SK-N-DZ (cell line): Measurements from ENCODE around the gene ZNF385B.
"Not testable (repeated sequence)": the region's sequence is repeated elsewhere in the genome, so short reads cannot be mapped to it uniquely, and the experiment has no call there.

Experiments used
- DNase-seq: peaks from one replicate; pipeline ENCODE4 v3.0.0-alpha.2; 2015; ENCODE audit warnings: low spot score

Gene ZNF385B

DNA sequence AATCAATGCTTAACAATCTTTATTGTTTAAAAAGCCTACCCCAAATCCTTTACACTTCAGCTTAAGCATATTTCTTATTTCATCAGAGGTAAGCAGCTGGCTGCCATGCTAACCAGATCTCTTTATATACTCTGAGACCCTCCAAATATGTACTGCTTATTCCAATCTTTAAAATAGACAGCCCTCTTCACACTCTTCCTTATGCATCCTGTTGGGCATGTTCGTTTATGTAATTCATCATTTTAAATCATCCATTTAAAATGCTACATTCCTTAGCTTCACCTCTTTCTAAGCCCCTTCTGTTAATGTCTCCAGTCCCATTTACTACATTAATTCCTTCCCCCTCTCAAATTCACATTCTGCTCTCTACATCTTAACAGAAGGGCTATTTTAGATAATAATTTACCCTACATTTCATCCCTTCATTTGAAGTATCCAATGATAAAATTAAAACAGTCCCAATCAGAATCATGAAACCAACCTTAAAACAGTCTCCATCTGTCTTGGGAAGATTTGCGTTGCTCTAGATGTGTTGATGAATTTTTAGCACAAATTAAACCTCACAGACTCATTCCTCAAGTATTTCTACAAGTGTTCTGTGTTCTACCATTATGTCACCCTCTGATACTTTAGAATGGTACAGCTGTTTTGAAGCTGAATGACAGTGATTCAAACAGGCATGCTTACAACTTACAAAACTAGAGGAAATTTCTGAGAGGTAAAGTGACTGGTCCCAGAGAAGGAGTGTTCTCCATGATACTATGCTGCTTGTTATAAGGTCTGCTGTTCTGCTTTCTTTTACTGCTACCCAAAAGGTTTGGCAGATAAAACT is 59.1 kb downstream of the ZNF385B start:
- DNase-seq = no peak

DNA sequence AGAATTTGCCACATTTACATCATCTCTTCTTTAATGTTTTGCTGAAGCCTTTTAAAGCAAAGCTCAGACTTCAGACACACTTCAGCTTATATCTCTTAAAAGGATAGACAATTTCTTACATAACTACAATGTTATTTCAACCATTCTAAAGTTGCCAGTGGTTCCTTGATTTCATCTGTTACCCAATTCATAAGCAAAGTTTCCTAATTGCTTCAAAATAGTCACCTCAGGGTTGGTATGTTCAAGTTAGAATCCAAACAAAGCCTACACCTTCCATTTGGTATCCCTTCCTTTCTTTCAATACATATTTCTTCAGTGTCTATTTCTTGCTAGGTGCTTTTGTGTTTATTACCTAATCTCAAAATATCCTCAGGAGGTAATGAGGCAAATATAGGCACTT is 60.6 kb downstream of the ZNF385B start:
- no peak for DNase-seq

DNA sequence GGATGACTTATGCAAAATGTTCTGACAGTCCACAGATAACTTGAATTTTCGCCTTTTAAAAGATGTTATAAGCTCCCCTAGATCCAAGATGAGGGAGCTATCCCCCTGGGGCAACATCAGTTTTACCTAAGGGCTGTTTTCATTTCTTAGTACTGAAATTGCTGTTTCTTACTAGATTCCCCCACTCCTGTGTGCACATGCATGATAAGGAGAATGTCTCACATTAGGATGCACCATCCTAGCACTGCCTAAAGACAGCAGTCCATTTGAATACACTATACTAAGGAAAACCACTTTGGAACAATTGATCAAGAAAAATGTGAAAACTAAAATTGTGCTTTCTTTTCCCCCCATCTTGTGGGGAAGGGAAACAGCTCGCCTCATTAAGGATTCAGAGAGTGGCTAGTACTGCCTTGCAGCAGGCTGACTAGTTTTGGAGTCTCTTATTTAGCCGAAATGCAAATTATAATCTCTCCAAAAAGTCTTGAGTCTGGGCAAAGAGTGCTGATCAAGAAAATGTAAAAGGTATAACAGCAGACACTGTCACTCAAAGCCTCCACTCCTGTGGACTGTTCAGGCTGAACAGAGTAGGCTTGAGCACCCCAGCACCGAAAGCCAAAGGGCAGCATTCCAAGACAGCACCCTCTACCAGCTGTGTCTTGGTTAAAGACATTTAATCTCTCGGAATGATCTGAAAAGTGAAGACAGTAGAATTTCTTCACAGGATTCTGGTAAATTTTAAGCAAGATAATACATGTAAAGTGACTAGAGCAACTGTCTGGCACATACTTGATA is 65.0 kb downstream of the ZNF385B start:
- DNase-seq = no peak

DNA sequence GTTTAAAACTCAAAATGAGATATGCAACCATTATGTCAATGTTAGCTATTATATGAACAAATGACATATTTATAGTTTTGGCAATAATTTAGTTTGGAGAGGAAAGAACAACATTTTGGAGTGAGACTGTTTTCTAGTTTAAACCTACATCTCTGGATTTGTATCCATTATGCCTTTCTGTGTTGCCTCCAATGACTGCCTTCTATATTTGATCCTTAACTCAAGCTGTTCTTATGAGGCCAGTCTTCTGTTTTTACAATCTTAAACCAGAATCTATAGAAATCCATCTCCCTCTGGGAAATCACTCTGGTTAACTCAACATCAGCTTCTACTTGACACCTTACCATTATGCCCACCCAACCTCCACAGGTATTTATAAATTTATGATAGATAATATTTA is 67.5 kb downstream of the ZNF385B start:
- no peak for DNase-seq

DNA sequence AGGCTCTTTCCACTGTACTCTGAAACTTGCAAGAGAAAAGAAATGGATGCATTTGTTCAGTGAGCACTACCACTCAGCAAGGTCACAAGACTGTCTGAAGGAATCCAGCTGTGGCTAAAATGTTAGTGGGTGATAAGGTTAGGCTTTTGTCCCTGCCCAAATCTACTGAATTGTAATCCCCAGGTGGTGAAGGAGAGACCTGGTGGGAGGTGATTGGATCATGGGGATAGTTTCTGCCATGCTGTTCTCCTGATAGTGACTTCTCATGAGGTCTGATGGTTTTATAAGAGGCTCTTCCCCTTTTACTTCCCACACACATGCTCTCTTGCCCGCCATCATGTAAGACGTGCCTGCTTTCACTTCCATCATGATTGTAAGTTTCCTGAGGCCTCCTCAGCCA is 68.2 kb downstream of the ZNF385B start:
- DNase-seq = no peak

DNA sequence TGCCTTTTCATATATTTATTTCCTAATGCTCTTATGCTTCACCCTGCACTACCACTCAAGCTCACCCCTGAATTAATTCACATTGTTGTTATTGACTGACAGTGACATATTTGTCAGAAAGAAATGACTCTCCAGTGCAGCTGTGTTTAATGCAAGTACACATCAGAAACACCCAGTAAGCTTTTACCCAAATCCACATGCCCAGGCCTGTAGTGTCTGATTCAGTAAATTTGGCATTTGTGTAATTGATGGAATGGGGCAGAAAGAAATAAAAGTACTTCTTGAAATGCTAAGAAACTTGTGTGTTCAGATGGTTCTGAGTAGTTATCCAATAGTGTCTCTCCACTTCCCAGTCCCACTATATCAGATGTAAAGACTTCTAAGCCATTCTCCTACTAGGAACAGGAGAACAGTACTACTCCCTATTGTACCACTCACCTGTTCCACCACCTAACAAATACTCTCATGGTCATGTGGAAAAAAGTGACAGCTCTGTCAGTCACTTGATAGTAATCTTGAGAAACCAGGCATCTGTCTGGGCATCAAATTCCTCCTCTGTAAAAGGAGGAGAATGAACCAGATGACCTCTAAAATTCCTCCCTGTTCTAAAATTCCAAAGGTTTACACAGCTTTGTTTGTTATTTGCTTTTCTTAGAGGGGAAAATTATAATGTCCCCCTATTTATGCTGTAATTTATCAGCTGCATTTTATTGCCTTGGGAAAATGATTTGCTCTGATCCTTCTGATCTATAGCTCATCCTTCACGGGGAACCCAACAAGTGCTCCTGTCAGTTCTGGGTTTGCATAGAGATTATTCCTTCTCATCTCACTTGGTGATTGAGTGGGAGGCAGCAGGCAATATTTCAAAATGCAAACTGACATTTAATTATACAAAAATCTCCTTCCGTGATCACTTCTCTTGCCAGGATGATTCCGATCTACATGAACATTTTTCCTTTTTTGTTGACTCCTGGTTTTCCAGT is 70.9 kb downstream of the ZNF385B start:
- no peak for DNase-seq

DNA sequence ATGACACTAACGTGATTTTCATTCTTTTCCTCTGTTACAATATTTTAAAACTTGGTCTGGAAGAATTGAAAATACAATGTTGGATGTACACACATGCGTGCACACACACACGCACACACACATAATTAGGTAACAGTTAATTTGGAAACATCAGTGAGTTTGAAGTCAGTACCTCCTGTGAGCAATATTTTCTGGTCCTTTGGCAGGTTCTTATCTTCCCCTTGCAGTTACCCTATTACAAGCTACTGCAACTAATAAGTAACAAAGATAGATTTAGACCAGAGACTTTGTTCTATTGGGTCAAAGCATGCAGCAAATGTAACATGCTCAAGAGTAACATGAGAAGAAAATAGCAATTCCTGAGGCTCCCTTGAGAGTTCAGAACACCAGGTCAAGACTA is 73.3 kb downstream of the ZNF385B start:
- no peak for DNase-seq

DNA sequence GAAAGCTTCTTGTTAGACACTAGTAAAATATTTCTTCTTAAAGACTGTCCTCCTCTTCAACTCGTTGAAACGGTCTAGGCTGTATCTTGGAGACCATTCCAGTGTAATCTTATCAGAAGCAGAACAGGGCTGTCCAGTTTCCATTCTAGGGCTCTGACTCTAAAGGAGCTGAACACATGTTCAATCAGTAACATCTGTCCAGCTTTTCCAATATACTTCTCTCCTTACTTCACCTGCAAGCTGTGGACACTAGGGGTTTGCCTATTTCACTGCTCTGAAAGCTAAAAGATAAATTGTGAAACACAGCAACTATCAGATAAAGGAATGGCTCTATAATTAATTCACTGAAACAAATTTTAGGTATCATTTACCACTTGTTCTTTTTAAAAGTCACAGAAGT is 73.8 kb downstream of the ZNF385B start:
- no peak for DNase-seq

DNA sequence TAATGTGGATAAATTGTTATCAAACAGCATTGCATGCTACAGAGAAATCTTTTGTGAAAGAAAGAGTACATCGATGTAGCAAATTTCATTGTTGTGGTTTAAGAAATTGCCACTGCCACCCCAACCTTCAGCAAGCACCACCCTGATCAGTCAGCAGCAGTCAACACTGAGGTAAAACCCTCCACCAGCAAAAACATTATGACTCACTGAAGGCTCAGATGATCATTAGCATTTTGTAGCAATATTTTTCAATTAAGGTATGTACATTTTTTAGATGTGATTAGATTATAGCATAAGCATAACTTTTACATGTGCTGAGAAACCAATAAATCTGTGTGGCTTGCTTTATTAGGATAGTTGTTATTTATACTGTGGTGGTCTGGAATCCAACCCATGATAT is 75.5 kb downstream of the ZNF385B start:
- no peak for DNase-seq

DNA sequence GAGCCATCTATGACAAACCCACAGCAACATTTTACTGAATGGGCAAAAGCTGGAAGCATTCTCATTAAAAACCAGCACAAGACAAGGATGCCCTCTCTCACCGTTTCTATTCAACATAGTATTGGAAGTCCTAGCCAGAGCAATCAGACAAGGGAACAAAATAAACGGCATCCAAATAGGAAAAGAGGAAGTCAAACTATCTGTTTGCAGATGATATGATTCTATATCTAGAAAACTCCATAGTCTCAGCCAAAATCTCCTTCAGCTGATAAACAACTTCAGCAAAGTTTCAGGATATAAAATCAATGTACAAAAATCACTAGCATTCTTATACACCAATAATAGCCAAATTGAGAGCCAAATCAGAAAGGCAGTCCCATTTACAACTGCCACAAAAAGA is 79.1 kb downstream of the ZNF385B start:
- not testable (repeated sequence) for DNase-seq

DNA sequence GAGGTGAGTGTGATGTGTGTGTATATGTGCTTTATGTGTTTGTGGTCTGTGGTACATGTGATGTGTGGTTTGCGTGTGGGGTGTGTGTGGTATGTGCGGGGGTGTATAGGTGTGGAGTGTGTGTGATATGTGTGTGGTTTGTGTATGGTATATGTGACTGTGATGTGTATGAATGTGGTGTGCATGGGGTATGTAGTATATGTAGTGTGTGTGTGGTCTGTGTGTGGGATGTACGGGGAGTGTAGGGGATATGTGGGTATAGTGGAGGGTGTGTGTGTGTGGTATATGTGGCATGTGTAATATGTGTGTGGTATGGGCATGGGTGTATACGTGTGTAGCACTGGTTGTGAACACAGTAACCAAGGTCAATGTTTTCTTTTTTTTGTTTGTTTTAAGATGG is 87.4 kb downstream of the ZNF385B start:
- no peak for DNase-seq

DNA sequence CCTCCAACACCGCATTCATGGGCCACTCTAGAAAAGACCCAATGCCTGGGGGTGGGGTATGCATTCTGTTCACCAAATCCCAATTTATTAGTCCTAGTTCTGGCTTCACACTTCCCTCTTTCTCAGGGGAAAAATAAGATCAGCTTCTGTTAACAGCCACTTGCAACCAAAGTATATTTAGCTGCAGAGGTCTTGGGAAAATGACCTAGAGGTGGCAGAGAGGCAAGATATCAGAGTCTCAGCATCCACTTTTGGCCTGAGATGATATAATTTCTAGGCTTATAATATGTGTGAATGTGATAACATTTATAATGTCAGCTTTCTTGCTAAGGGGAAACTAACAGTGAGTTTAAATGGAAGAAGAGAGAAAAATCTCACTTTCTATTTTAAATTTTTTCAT is 89.1 kb downstream of the ZNF385B start:
- no peak for DNase-seq

DNA sequence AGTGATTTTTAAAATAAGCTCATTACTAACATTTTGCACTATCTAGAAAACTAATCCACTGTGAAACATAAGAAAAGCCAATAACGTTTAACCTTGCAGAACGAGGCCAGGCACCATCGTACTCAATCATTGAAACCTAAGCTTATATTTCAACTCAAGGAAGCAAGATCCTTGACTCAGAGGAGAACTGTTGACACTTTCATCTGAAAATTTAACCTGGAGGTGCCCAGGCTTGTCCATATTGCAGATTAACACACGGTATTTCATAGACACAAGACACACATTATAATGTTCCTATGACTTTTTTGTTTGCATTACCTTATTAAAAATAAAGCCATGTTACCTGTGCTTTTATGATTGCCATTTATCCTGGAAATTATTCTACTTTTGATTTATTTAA is 89.6 kb downstream of the ZNF385B start:
- no peak for DNase-seq

DNA sequence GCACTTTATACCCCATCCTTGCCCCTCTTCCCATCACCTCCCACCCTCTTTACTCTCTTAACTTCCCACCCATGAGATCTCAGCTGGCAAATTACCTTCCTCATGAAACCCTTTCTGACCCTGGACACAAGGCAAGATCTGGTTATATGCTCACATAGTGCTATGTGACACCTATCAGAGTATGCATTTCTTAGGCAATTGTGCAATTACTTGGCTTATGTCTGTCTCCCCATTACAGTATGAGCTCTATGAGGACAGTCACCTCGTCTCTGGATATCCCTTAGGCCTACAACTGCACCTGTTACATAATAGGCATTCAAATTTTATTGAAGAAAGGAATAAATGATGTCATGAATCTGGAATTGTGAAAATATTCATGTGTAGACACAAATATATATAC is 91.4 kb downstream of the ZNF385B start:
- DNase-seq = no peak

DNA sequence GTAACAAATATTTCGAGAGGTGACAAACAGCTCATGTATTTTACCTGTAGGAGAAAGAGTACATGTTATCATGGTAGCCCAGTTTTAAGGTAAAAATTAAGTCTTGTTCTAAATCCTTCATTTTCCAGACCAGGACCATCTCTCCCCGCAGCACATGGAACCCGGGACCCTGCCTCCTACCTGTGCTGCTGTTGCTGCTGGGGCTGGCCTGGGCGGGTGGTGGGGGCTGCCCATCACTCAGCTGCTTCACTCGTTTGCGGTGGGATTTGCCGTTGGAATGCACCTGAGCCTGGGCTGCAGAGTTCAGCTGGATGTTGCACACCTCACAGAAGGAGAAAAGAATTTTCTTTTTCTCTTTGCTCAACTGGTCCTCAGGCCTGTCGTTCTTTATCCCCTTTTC is 92.1 kb downstream of the ZNF385B start:
- no peak for DNase-seq

DNA sequence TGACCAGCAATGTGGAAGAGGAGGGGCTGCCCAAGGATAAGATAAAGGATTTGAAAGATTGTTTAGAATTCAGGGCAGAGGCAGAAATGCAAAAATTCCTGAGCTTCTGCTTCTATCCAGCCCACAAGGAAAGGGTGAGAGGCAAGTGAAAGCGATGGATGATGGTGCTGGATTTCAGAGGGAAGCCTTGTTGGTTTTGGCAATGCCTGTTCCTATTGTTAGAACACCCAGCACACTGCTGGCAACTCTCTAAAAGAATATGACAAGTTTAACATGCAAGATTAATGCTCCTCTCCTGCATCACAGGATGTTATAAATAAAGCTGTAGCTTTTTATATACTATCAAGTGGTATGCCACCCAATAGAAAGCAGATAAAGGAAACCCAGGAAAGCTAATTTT is 92.6 kb downstream of the ZNF385B start:
- DNase-seq = no peak

DNA sequence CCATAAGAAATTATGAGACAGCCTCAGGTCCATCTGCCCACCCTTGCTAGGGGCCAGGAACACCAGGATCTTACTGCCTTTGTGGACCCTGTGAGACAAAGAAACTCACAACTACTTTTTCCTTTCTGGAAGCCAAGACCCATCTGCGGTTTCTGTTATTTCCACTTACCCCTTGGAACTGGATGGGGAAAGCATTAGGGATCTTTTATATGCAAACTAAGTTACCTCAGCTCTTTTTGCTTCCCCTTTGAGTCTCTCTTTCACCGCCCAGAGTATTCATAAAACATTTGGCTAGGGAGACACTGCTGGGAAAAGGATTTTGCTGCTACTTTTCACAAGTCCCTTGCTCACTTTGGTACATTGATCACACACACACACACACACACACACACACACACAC is 95.7 kb downstream of the ZNF385B start:
- DNase-seq = no peak

DNA sequence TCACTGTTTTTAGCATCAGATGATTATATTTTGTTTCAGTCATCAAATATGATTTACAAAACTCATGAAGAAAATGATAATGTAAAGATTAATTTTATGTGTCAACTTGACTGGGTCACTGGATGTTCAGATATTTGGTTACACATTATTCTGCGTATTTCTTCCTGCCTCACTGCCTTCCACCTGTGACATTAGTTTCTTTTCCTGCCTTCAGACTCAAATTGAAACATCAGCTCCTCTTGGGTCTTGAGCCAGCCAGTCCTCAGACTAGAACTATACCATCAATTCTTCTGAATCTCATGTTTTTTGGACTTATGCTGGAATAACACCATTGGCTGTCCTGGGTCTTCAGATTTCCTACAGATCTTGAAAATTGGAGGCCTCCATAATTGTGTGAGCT is 96.7 kb downstream of the ZNF385B start:
- no peak for DNase-seq

DNA sequence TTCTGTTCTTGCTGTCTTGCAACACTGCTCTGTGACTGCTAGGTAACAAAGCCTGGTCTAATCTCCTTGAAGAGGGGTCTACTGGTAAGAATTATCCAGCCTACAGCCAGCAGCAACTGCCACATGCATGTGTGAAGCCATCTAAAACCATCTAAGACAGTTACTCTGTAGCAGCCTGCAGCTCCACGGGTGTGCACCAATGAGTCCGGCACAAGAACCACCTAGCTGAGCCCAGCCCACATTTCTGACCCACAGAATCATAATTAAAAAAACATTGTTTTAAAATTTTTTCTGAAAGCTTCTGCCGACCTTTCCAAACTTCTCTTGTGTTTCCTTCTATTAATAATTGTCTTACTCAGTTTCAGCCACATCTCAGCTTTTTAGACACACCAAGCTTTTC is 102.8 kb downstream of the ZNF385B start:
- DNase-seq = no peak

DNA sequence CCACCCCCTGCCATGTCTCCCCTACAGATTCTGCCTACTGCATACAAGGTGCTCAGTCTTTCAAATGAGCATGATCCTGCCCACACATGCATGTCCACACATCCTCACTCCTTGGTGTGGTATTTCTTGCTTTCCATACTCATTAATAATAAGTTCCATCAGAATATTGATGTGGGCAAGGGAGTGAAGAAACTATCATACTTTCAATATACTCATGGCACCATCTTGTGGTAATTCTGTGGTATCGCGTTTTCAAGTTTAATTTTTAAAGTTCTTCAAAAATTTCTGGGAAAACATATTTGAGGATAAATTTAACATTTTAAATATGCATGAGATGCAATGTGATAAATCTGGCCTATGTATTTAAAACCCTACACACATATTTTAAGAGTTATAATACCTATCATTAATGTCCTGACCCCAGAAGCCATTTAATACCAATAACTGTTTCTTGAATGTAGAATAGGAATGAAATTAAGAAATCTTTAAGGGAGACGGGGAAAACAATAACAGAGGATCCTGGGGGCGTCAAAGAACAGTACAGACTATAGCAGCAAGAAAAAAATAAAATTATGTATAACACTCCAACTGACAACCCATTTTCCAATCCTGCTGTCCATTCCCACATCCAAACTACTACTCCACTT is 110.1 kb downstream of the ZNF385B start:
- DNase-seq = peak; percentile 16

DNA sequence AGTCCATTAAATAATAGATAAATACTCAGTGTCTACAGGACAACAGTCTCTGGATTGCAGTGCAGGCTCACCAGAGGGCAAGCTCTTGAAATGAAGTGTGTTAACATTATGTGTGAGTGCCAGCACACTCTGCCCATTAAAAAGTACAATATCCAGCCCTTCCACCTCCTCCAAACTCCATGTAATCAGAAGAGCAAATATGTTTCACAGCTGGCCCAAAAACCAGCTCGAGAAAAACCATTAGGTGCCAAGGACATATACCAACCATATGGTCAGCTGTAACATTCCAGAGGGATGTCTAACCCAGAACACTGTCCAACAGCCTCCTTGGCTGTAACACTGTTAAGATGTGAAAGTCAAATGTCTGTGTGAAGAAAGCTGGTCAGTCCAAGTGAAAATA is 112.2 kb downstream of the ZNF385B start:
- no peak for DNase-seq
